LHCN-M2 (cell line): ENCODE data around the gene KCNIP3. TPM values are rescaled to one million over a fixed set of nuclear protein-coding genes. Genes with fewer than 3 reads are reported as not detected.

ENCODE experiments used
- DNase-seq: peaks from one replicate; pipeline ENCODE4 v3.0.0-alpha.2; 2012; ENCODE audit warnings: low read depth
- total RNA-seq: library from RNA; depleted of rRNA; stranded (reverse); fragments of >200 nt; gene quantifications from 2 replicates; pipeline ENCODE4 v1.2.3, GENCODE V29; 2014

The KCNIP3 gene
- total RNA-seq, 1 experiment from 2014 or later, result 0.29 TPM

DNA sequence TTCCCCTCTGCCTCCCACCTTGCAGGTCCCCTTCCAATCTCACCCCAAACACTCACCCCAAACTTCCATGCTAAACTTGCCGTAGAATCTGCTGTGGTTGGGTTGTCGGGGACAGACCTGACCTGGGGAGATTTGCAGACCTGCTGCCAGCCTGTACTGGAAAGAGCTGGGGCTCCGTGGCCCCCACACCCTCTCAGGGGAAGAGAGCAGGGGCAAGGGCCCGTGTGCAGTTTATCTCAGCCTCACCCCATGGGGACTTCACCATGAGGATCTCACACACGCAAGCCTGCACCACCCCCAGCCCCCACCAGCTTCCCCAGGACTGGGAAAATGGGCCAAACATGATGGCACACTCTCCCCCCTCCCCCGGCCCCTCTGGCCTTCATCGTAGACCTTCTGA lies 30.7 kb downstream of the KCNIP3 start:
- DNase-seq, result no peak

DNA sequence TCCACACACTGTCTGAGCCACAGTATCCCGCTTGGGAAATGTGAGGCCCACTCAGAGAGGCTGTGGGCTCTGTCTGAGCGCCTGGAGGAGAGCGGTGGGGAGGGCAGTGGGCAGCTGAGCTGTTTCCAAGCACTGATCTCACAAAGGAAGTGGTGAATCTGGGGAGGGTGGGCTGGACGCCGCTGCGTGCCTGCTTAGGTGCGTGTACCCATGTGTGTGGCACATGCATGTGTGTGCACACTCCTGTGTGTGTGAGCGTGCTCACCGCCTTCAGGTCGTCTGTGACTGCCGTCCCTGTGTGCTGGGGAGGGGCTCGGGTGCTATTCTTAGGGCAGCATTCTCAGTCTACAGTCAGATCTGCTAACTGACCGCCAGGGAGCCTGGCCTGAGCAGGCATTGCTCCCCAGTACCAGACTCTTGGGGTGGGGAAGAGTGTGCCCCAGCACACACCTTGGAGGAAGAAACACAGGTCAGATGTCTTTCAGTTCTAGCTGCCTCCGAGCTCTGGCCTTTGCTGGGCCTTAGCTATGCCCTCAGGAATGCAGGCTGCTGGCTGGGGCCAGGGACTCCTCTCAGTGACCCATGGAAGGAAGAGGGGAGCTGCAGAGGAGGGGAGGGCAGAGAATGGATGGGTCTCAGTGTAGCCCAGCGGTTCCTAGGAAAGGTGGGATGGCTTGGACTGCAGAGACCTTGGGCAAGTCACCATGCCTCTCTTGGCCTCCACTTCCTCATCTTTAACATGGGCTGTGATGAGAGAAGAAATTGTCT lies 31.4 kb downstream of the KCNIP3 start:
- DNase-seq, result no peak

GRCh38 chr2:95329401-95329800 lies 32.3 kb downstream of the KCNIP3 start:
- DNase-seq, result no peak

- no peak for DNase-seq
Observed at GRCh38 chr2:95329891-95330793, 33.0 kb downstream of the KCNIP3 start.

DNA sequence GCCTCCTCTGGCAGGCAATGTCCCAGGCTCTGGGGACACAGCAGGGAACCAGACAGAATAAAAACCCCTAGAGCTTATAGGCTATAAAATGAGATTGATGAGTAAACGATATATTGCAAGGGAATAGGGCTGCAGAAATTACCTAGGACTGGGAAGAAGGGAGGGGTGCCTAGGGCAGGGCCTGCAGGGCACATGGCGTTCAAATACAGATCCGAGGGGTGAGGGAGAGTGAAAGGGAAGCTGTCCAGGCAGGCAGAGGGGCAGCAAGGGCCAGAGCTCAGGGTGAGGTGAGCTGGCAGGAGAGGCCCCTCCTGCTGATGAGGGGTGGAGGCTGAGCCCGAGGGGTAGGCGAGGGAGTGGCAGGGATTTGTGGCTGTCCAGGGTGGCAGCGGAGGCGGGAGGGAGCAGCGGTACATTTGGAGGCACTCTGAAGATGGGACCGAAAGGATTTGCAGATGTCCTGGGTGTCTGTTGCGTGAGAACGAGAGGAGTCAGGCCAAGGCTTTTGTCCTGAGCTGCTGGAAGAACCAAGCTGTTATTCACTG lies 33.7 kb downstream of the KCNIP3 start:
- no peak for DNase-seq

DNA sequence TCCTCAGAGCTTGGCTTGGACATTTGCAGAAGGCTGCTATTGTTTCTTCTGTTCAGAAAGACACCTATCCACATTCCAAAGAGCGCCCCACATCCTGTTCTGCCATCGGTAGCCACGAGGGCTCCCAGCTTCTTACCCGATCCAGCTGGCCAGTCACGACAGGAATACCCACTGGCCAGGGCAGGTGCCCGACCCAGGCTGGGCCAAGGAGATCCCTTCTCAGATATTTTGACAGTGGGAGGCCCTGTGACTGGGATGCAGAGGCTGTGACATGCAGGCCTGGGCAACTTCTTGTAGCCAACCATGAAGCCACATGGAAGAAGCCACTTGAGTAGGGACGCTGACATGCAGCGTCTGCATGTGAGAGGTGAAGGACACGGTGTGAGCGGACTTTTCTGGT lies 34.5 kb downstream of the KCNIP3 start:
- no peak for DNase-seq

DNA sequence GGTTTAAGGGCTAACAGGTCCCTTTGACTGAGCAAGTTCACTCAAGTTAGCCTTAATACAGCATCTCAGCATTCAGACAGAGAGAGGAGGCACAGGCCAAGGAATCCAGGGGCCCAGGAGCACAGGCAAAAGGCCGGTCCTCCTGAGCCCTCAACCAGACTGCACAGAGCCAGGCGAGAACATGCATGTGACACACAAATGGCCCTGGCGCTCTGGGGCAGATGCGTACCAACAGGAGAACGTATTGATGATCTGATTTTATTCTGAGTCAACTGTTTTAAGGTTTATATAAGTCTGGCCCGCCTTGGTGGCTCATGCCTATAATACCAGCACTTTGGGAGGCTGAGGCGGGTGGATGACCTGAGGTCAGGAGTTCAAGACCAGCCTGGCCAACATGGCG lies 34.9 kb downstream of the KCNIP3 start:
- DNase-seq, result no peak

- DNase-seq, result no peak
Observed at GRCh38 chr2:95333056-95333455, 35.9 kb downstream of the KCNIP3 start.

- DNase-seq, result peak; percentile 78
Observed at GRCh38 chr2:95333888-95334338, 36.8 kb downstream of the KCNIP3 start.

DNA sequence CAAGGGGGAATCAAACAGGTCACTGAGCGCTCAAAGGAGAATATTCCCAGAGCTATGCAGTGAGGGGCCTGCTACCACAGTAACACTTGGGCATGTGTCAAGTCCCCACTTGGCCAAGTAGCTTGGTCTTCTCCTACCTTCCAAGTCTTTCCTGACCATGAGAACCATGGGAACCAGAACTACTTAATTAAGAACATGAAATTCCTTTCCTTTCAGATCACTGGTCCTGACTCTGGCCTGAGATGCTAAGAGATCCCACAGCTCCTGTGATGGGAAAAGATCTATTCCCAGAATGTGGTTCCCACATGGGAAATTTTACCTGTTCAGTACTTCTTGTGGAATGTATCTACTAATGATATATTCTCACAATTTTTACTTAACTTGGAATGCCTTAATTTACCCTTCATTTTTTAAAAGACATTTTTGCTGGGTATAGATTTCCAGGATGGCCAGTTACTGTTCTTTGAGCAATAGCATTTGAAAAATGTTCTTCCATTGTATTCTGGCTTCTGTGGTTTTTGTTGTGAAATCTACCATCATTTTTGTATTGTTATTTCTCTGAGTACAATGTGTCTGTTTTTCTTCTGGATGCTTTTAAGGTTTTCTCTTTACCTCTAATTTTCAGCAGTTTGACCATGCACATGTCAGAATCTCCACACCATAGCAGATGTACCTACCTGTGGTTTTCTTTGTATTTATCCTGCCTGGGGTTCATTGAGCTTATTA lies 37.9 kb downstream of the KCNIP3 start:
- DNase-seq, result peak; percentile 19

DNA sequence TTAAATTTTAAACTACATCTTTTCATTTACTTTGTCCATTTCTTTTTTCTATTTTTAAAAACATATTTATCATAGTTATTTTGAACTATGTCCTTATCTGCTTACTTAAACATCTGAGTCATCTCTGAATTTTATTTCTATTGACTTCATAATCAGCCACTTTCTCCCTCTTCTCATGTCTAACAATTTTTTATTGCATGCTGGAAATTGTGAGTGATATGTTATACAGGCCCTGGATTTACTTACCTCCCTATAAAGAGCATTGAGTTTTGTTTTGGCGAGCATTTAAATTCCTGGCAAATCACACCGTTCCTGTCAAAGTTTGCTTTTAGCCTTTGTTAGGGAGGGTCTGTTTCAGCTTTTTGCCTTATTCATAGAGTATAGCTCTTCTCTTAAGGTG lies 39.3 kb downstream of the KCNIP3 start:
- DNase-seq, result no peak

GRCh38 chr2:95337829-95338228 lies 40.7 kb downstream of the KCNIP3 start:
- DNase-seq, result no peak

DNA sequence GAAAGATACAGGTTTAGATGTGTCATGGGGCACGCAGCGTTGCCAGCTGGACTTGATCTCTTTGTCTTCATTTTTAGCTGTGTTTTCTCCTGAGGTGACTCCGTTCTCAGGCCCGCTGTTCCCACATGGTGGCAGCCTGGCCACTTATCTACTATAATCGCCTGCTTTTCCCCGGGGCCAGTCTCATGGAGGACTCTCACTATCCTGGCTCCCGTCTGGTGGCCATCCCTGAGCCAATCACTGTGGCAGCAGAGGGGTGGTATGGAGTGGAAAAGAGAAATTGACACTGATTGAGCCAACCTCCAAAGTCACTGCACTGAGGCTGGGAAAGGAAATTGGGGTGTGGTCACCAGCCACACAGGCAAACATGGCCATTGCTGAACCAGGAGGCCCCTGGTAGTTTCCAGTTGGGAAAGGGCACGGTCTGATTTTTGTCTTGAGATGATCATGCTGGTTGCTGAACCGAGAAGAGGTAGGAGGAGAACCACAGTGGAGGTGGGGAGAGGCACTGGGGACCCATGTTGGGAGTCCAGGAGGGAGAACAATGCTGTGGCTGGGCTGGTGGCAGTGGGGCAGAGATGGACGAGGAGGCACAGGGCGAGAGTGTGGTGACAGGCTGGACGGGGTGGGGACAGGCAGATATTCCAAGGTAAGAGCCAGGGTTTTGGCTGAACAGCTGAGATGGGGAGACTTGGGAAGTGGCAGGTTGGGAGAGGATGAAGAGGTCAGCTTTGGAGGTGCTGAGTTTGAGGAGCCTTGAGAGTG lies 45.6 kb downstream of the KCNIP3 start:
- DNase-seq, result no peak

DNA sequence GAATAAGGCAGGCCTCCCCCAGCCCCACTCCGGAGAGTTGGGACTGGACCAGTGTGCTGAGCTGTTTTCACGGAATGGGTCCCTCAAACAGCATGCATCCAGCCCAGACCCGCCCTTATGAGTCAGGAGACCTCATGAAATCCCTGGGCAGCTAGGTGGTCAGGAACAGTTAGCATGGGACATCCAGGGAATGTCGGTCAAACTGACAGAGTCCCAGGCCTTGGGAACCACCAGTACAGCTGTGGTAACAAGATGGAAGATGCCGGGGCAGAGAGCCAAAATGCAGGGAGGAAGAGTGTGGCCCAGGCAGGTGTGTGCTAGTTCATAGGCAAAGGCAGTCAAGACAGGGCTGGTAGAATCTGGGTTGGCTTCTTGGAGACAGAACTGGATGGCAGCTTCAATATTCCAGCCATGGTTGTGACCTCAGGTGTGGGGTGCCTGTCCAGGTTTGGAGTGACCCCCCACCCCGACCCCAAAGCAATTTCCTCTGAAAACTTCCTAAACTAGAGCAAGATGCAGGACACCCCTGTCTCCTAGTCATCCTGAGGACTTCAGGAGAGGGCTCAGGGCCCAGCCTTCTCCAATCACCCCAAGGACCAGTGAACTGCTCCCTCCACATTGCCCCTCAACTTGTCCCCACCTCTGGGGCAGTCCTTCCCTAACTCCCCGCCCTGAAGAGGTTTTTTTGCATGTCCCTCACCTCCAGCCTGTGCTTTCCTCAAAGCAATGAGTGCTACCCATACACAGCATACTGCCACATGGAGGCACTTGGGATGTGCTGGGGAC lies 46.5 kb downstream of the KCNIP3 start:
- DNase-seq, result no peak

GRCh38 chr2:95344215-95344583 lies 47.1 kb downstream of the KCNIP3 start:
- no peak for DNase-seq

DNA sequence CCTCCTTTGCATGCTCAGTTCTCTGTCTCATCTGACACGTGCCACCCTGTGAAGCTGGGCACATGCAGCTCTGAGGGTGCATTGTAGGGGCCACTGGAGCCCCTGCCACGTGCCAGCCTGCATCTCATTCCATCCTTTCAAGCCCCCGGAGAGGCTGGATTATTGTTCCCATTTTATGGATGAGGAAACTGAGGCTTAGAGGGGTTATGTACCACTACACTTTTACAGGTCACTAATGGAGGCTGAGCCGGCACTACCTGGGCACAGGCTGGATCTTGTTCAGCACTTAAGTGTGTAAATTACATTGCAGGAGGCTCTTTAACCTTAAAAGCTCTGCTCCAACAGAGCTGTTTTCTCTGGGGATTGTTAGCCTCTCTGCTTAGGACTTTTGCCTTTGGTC lies 47.5 kb downstream of the KCNIP3 start:
- DNase-seq, result no peak

DNA sequence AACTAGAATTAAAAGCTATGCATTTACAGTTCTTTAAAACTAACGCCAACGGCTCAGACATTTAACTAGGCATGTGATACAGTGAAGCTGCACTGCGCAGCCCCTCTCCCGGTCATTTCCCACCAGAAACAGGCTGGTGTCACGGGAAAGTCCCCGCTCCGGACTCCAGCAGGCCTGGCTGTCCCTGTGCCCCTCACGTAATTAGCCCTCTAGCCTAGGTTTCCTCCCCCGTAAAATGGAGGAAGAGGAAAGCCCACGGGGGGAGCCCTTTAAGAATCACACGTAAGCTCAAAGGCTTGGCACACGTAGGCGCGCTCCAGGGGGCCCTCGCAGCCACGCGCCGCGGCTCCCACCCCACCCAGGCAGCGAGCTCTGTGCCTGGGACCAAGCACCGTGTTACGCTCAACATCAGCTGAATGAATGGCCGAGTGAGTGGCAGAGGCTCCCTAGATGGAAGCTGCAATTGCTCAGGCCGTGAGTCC lies 48.0 kb downstream of the KCNIP3 start:
- DNase-seq, result no peak

- peak; percentile 62 for DNase-seq
Observed at GRCh38 chr2:95345563-95346230, 48.5 kb downstream of the KCNIP3 start.

- DNase-seq, result no peak
Observed at GRCh38 chr2:95346231-95346737, 49.1 kb downstream of the KCNIP3 start.
